CD4-positive, alpha-beta T cell (primary cell): ENCODE data around the gene CKLF. TPM values are rescaled to one million over a fixed set of nuclear protein-coding genes. Genes with fewer than 3 reads are reported as not detected.

Experiments used
- ATAC-seq: fragments of 200-7000 bp; cut with Tn5 transposase; one replicate; pipeline ENCODE4 v1.10.0; 2022; ENCODE audit warnings: mild to moderate bottlenecking; ENCODE audit not compliant: poor library complexity
- CTCF ChIA-PET: fragments of 350-600 bp; sonication (Branson Sonifier 250); formaldehyde crosslinking; loops from one replicate; lab custom pipeline; 2021; ENCODE audit warnings: antibody characterized with exemption, inconsistent platforms; lab: Charles Lee
- POLR2A ChIA-PET: fragments of 350-600 bp; sonication (Branson Sonifier 250); formaldehyde crosslinking; loops from one replicate; lab custom pipeline; 2021; ENCODE audit warnings: antibody characterized with exemption, inconsistent platforms; lab: Charles Lee
- DNase-seq, 14 experiments: peaks; one replicate each; pipeline ENCODE4 v3.0.0-alpha.2; 2013 to 2020; ENCODE audit warnings: mixed read lengths in 2 of 14
- H3K27ac ChIP-seq, 2 donors: one replicate each; pipeline versions ENCODE4 v1.5.1 to v1.7.0; 2013; ENCODE audit warnings: low read length in 2 of 2, low read depth in 1 of 2, mild to moderate bottlenecking in 1 of 2
- H3K27me3 ChIP-seq, 2 experiments: 1 replicate in 1 of 2; 2 replicates in 1 of 2; pipeline versions ENCODE4 v1.6.1 to v1.7.0; 2013; ENCODE audit warnings: low read length in 2 of 2, control low read depth in 1 of 2, mild to moderate bottlenecking in 1 of 2, moderate library complexity in 1 of 2; ENCODE audit not compliant: insufficient read depth in 2 of 2, control insufficient read depth in 1 of 2
- H3K36me3 ChIP-seq: one replicate; pipeline ENCODE4 v1.6.1; 2013; ENCODE audit warnings: low read length, control low read depth; ENCODE audit not compliant: insufficient read depth
- H3K4me1 ChIP-seq: one replicate; pipeline ENCODE4 v1.6.1; 2013; ENCODE audit warnings: low read length, control low read depth; ENCODE audit not compliant: insufficient read depth
- H3K4me3 ChIP-seq: one replicate; pipeline ENCODE4 v1.5.1; 2013; ENCODE audit warnings: mild to moderate bottlenecking, low read length, moderate library complexity
- H3K9me3 ChIP-seq, 2 experiments: 1 replicate in 1 of 2; 2 replicates in 1 of 2; pipeline versions ENCODE4 v1.6.1 to v1.7.0; 2013; ENCODE audit warnings: low read length in 2 of 2, mild to moderate bottlenecking in 2 of 2, control low read depth in 1 of 2, moderate library complexity in 1 of 2; ENCODE audit not compliant: control insufficient read depth in 1 of 2, insufficient read depth in 1 of 2
- H3K27ac Mint-ChIP-seq: one replicate; pipeline ENCODE4 v1.8.0; 2020; ENCODE audit warnings: mixed read lengths
- H3K27me3 Mint-ChIP-seq: one replicate; pipeline ENCODE4 v1.8.0; 2021; ENCODE audit warnings: mixed read lengths
- H3K36me3 Mint-ChIP-seq: one replicate; pipeline ENCODE4 v1.8.0; 2021; ENCODE audit warnings: low read depth, mixed read lengths
- H3K4me1 Mint-ChIP-seq: one replicate; pipeline ENCODE4 v1.8.0; 2021; ENCODE audit warnings: low read depth, mixed read lengths
- H3K4me3 Mint-ChIP-seq: one replicate; pipeline ENCODE4 v1.8.0; 2020; ENCODE audit warnings: mild to moderate bottlenecking, mixed read lengths
- H3K9me3 Mint-ChIP-seq: one replicate; pipeline ENCODE4 v1.8.0; 2020; ENCODE audit warnings: mixed read lengths
- CTCF ChIP-seq: fragments of 200-600 bp; IDR thresholded peaks from one replicate; pipeline ENCODE4 v1.8.0; 2022; ENCODE audit warnings: antibody characterized with exemption, mild to moderate bottlenecking
- intact Hi-C, 2 experiments: fragments of 100-400 bp; cut with DNase I in 1 of 2; cut with micrococcal nuclease in 1 of 2; formaldehyde crosslinking; loops; one replicate each; pipeline versions ENCODE4 v1.15.1 to v1.9.0; 2023 to 2025; cut with DNase I, micrococcal nuclease
- total RNA-seq, 174 experiments: library from RNA in 2 of 174; stranded (reverse) in 2 of 174; gene quantifications; one replicate each; pipeline ENCODE4 v1.2.3 and lab custom pipeline; 2021 to 2026

The CKLF gene
- total RNA-seq, 2 experiments from 2014 or later, result 10.6 to 14.1 TPM

GRCh38 chr16:66537236-66537635 is 15.1 kb upstream of the CKLF start:
- peaks cover 14% of the 10 kb centered on the region for H3K4me1 ChIP-seq
- no peaks in the 10 kb centered on the region for H3K9me3 ChIP-seq
- no peaks in the 10 kb centered on the region for H3K27me3 ChIP-seq
- CTCF ChIA-PET, result interaction anchor here (1.7 kb wide), 1 partner anchor 9 kb away, joined by 4 read pairs; no protein-coding TSS in a partner anchor
- intact Hi-C loops, result no loop called here
- H3K9me3 Mint-ChIP-seq, result no peaks in the 10 kb centered on the region
- no peak overlapping the region for H3K4me3 ChIP-seq
- peaks cover 22% of the 10 kb centered on the region for H3K4me1 Mint-ChIP-seq
- POLR2A ChIA-PET, result no interaction called here
- DNase-seq (no peak), ATAC-seq (no peak)
- H3K36me3 Mint-ChIP-seq, result peaks cover 9% of the 10 kb centered on the region
- no peak overlapping the region for H3K27ac Mint-ChIP-seq
- H3K27ac ChIP-seq, result no peak overlapping the region
- H3K27me3 Mint-ChIP-seq, result no peaks in the 10 kb centered on the region
- no peak overlapping the region for H3K4me3 Mint-ChIP-seq
- no peak for TF ChIP-seq CTCF
- H3K36me3 ChIP-seq, result peaks cover 8% of the 10 kb centered on the region

- POLR2A ChIA-PET, result interaction anchor here (0.8 kb wide), 1 partner anchor 25 kb away, joined by 3 read pairs; no protein-coding TSS in a partner anchor
- intact Hi-C loops, result no loop called here
- TF ChIP-seq CTCF, result no peak
Measured at GRCh38 chr16:66538910-66539309, 13.5 kb upstream of the CKLF start.

DNA sequence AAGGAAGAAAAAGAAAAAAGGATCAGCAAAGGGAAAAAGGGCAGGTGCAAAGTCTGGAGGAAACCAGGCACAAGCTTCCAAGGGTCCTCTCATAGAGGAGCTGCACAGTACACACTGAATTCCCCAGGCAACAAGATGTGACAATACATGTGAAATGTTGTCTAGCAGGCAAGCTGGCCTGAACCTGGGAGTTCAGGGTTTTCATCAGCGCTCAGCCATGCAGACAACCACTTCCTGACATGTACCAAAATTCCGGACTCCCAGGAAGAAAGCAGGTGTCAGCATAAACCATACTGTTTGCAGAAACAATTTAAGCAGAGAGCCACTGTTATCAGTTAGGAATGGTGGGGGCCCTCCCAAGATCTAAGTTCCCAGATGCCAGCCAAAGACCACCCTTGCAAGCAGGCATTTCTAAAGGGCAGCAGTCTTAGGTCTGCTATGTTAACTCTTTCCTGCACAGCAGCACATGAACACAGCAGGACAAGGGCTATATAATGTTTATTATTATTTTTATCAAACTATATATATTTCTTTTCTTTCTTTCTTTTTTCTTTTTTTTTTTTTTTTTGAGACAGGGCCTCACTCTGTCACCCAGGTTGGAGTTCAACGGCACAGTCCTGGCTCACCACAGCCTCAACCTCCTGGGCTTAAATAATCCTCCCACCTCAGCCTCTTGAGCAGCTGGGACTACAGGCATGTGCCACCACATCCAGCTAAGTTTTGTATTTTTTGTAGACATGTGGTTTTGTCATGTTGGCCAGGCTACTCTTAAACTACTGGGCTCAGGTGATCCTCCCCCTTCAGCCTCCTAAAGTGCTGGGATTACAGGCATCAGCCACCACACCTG is 12.5 kb upstream of the CKLF start:
- ATAC-seq (no peak), DNase-seq (peak in 4 of 14 experiments; percentile 27 to 50 (median 40))
- Histone ChIP-seq H3K36me3 (peaks cover 8% of the 10 kb centered on the region), H3K4me3 (no peak overlapping the region), H3K9me3 (no peaks in the 10 kb centered on the region), H3K4me1 (peaks cover 14% of the 10 kb centered on the region), H3K27ac (no peak overlapping the region), H3K27me3 (no peaks in the 10 kb centered on the region)
- no peak overlapping the region for H3K4me3 Mint-ChIP-seq
- no peaks in the 10 kb centered on the region for H3K27me3 Mint-ChIP-seq
- H3K27ac Mint-ChIP-seq, result no peak overlapping the region
- H3K9me3 Mint-ChIP-seq, result no peaks in the 10 kb centered on the region
- POLR2A ChIA-PET, result interaction anchor here (0.8 to 1.6 kb wide), 2 partner anchors 12 to 24 kb away, joined by 3 to 4 read pairs; partner anchors contain the start of gene CKLF
- TF ChIP-seq CTCF, result no peak
- CTCF ChIA-PET, result interaction anchor here (1.0 to 1.1 kb wide), 2 partner anchors 18 to 22 kb away, joined by 3 read pairs; no protein-coding TSS in a partner anchor
- H3K4me1 Mint-ChIP-seq, result peaks cover 24% of the 10 kb centered on the region
- peaks cover 9% of the 10 kb centered on the region for H3K36me3 Mint-ChIP-seq
- intact Hi-C loops, result no loop called here

More at GRCh38 chr16:66538910-66539309, 13.5 kb upstream of the CKLF start:
- H3K27me3 Mint-ChIP-seq, result no peaks in the 10 kb centered on the region
- Histone ChIP-seq H3K27me3 (no peaks in the 10 kb centered on the region), H3K27ac (no peak overlapping the region), H3K4me3 (no peak overlapping the region), H3K36me3 (peaks cover 8% of the 10 kb centered on the region), H3K9me3 (no peaks in the 10 kb centered on the region), H3K4me1 (peaks cover 14% of the 10 kb centered on the region)
- CTCF ChIA-PET, result interaction anchor here (1.1 kb wide), 1 partner anchor 23 kb away, joined by 3 read pairs; no protein-coding TSS in a partner anchor
- no peak for ATAC-seq
- no peak overlapping the region for H3K4me3 Mint-ChIP-seq
- peaks cover 22% of the 10 kb centered on the region for H3K4me1 Mint-ChIP-seq
- H3K9me3 Mint-ChIP-seq, result no peaks in the 10 kb centered on the region
- DNase-seq, result no peak
- H3K36me3 Mint-ChIP-seq, result peaks cover 9% of the 10 kb centered on the region
- no peak overlapping the region for H3K27ac Mint-ChIP-seq
